ENCODE results near the gene MOB1B. TPM values are rescaled to one million over a fixed set of nuclear protein-coding genes. Genes with fewer than 3 reads are reported as not detected.
A peak's percentile ranks its signal among the peaks of the same experiment; 100 is the strongest.

The MOB1B gene
- total RNA-seq, 1 experiment from 2014 or later, result 21.0 TPM

DNA sequence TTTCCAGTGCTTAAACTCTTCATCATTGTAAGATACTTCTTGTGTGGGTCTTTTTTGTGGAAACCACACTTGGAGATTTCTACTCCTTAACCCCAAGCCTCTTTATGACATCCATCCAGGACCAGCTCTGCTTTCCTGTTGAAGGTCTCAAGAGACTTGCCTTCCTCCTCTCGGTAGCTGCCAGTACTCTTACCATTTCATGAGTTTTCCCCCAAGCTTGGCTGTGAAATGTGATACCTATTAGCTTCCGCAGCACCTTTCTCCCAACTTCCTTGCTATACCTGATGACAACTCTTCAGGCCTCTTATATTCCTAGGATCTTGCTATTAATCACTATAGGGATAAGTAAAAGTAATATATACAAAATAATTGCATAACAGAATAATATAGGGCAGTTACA is 89.4 kb downstream of the MOB1B start:
- intact Hi-C loops (cut with micrococcal nuclease; ENCODE audit: unreplicated experiment), result no loop called here
- H3K4me1 ChIP-seq (ENCODE audit: insufficient read depth, low read length, poor library complexity, severe bottlenecking), result no peaks in the 10 kb centered on the region
- no peaks in the 10 kb centered on the region for H3K9me3 ChIP-seq (ENCODE audit: low read depth, low read length, poor library complexity, severe bottlenecking)
- CTCF ChIA-PET, result no interaction called here
- no peak for DNase-seq (ENCODE audit: low spot score)
- H3K27ac ChIP-seq (ENCODE audit: low read depth, low read length, poor library complexity, severe bottlenecking), result no peak overlapping the region
- BruUV-seq (replicated peaks), result no TSS peak
- no peak overlapping the region for H3K4me3 ChIP-seq (ENCODE audit: low read depth, low read length, poor library complexity, severe bottlenecking)
- no peak for TF ChIP-seq EZH2 (IDR thresholded peaks at IDR 0.05; ENCODE audit: borderline replicate concordance, low read depth, low read length, poor library complexity, severe bottlenecking)
- TF ChIP-seq, protein P1, sequence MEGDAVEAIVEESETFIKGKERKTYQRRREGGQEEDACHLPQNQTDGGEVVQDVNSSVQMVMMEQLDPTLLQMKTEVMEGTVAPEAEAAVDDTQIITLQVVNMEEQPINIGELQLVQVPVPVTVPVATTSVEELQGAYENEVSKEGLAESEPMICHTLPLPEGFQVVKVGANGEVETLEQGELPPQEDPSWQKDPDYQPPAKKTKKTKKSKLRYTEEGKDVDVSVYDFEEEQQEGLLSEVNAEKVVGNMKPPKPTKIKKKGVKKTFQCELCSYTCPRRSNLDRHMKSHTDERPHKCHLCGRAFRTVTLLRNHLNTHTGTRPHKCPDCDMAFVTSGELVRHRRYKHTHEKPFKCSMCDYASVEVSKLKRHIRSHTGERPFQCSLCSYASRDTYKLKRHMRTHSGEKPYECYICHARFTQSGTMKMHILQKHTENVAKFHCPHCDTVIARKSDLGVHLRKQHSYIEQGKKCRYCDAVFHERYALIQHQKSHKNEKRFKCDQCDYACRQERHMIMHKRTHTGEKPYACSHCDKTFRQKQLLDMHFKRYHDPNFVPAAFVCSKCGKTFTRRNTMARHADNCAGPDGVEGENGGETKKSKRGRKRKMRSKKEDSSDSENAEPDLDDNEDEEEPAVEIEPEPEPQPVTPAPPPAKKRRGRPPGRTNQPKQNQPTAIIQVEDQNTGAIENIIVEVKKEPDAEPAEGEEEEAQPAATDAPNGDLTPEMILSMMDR (conservative IDR thresholded peaks at IDR 0.05; ENCODE audit: low read depth, low read length), result no peak
- H3K27me3 ChIP-seq (replicated peaks; ENCODE audit: insufficient read depth, low read depth, low read length, poor library complexity), result no peaks in the 10 kb centered on the region
- POLR2A ChIA-PET (ENCODE audit: low non-redundant PET), result no interaction called here
- no peaks in the 10 kb centered on the region for H3K36me3 ChIP-seq (ENCODE audit: insufficient read depth, low read length, poor library complexity, severe bottlenecking)

DNA sequence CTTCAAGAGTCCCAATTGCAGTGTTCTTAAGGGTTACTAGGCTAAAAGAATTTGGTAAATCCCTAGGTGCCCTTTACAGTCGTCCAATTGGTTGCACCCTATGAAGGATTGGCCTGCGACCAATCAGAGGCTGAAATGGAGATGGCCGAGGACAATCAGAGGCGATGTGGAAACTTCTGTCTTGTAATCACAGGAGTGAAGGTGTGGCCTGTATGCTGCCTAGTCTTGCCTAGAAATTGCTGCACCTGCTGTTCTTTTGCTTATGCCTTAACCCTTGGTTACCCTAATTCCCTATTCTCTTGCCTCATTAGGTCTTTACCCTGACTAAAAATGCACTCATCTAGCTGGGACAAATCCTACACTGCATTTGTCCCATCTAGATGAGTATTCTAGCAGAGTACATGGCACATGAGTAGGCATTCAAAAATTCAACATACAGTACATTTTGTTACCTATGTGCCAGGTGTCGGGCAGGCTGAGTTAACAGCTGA is 90.3 kb downstream of the MOB1B start:
- POLR2A ChIA-PET (ENCODE audit: low non-redundant PET), result no interaction called here

DNA sequence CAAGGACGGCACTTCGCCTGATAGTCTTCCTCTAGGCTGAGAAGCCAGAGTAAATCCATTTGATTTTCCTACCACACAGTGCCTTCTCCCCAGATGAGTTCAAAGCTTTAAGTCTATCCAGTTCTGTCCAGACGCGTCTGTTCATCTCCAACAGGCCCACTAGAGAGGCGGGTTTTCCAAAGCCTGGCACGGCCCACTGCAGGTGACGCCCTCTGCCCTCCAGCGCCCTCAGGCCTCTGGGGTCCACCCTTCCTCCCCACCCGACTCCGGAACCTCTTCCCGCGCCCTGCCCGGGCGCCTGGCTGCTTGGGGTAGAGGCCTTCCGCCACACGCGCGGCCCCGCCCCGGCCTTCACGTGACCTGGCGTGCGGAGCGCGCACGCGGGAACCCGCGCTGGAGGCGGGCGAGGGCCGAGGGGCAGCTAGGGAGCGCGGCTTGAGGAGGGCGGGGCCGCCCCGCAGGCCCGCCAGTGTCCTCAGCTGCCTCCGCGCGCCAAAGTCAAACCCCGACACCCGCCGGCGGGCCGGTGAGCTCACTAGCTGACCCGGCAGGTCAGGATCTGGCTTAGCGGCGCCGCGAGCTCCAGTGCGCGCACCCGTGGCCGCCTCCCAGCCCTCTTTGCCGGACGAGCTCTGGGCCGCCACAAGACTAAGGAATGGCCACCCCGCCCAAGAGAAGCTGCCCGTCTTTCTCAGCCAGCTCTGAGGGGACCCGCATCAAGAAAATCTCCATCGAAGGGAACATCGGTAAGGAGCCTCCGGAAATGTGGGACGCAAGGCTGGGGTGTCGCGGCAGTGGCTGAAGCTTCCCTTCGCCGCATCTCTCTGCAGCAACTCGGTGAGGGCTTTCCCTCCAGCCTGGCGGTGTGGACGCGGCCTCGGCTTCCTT is 91.3 kb downstream of the MOB1B start, which contains the start of gene DCK:
DCK (plus strand) TSS at position 469 of the 888 bp plus-strand sequence; CDS start at position 656, 187 bp downstream.
- Histone ChIP-seq H3K27ac (ENCODE audit: low read depth, low read length, poor library complexity, severe bottlenecking) (peak within 1 kb of the TSS; percentile 83), H3K4me1 (ENCODE audit: insufficient read depth, low read length, poor library complexity, severe bottlenecking) (no peaks in the 10 kb centered on the region), H3K27me3 (replicated peaks; ENCODE audit: insufficient read depth, low read depth, low read length, poor library complexity) (no peaks in the 10 kb centered on the region), H3K36me3 (ENCODE audit: insufficient read depth, low read length, poor library complexity, severe bottlenecking) (peaks cover 12% of the 10 kb centered on the region), H3K9me3 (ENCODE audit: low read depth, low read length, poor library complexity, severe bottlenecking) (no peaks in the 10 kb centered on the region), H3K4me3 (ENCODE audit: low read depth, low read length, poor library complexity, severe bottlenecking) (peak within 1 kb of the TSS; percentile 80)
- intact Hi-C loops (cut with micrococcal nuclease; ENCODE audit: unreplicated experiment), result no loop called here
- CTCF ChIA-PET, result interaction anchor here (0.6 kb wide), 1 partner anchor 16 kb away, joined by 3 read pairs; no protein-coding TSS in a partner anchor
- TF ChIP-seq EZH2 (IDR thresholded peaks at IDR 0.05; ENCODE audit: borderline replicate concordance, low read depth, low read length, poor library complexity, severe bottlenecking), result no peak
- TF ChIP-seq, protein P1 (conservative IDR thresholded peaks at IDR 0.05; ENCODE audit: low read depth, low read length), result no peak
- POLR2A ChIA-PET (ENCODE audit: low non-redundant PET), result interaction anchor here (0.7 kb wide), 1 partner anchor 36 kb away, joined by 4 read pairs; no protein-coding TSS in a partner anchor
- BruUV-seq (replicated peaks), result no TSS peak
- DNase-seq (ENCODE audit: low spot score), result peak; percentile 80

More for the DNA sequence above, 90.3 kb downstream of the MOB1B start:
- TF ChIP-seq EZH2 (IDR thresholded peaks at IDR 0.05; ENCODE audit: borderline replicate concordance, low read depth, low read length, poor library complexity, severe bottlenecking), result no peak
- TF ChIP-seq, protein P1 (conservative IDR thresholded peaks at IDR 0.05; ENCODE audit: low read depth, low read length), result no peak
- intact Hi-C loops (cut with micrococcal nuclease; ENCODE audit: unreplicated experiment), result no loop called here
- Histone ChIP-seq H3K4me3 (ENCODE audit: low read depth, low read length, poor library complexity, severe bottlenecking) (peak overlapping the region; percentile 80), H3K36me3 (ENCODE audit: insufficient read depth, low read length, poor library complexity, severe bottlenecking) (peaks cover 3% of the 10 kb centered on the region), H3K27ac (ENCODE audit: low read depth, low read length, poor library complexity, severe bottlenecking) (peak overlapping the region; percentile 83), H3K4me1 (ENCODE audit: insufficient read depth, low read length, poor library complexity, severe bottlenecking) (no peaks in the 10 kb centered on the region), H3K9me3 (ENCODE audit: low read depth, low read length, poor library complexity, severe bottlenecking) (no peaks in the 10 kb centered on the region), H3K27me3 (replicated peaks; ENCODE audit: insufficient read depth, low read depth, low read length, poor library complexity) (no peaks in the 10 kb centered on the region)
- DNase-seq (ENCODE audit: low spot score), result no peak
- BruUV-seq (replicated peaks), result no TSS peak
- CTCF ChIA-PET, result interaction anchor here (0.6 kb wide), 1 partner anchor 17 kb away, joined by 3 read pairs; no protein-coding TSS in a partner anchor
